Fibroblast of lung (primary cell): ENCODE data around the gene COL26A1. TPM values are rescaled to one million over a fixed set of nuclear protein-coding genes. Genes with fewer than 3 reads are reported as not detected.
"Not testable (repeated sequence)": the region's sequence is repeated elsewhere in the genome, so short reads cannot be mapped to it uniquely, and the experiment has no call there.

ENCODE experiments used
- DNase-seq, 2 donors: peaks; one replicate each; pipeline versions ENCODE4 v3.0.0 to v3.0.0-alpha.2; 2010; ENCODE audit warnings: low read depth in 2 of 2
- H2AFZ ChIP-seq: 2 replicates; pipeline ENCODE4 v1.5.1; 2012; ENCODE audit warnings: low read length, control low read depth, inconsistent platforms
- H3K27ac ChIP-seq: 2 replicates; pipeline ENCODE4 v1.5.1; 2011; ENCODE audit warnings: low read length, control low read depth; ENCODE audit not compliant: insufficient read depth
- H3K27me3 ChIP-seq: 2 replicates; pipeline ENCODE4 v1.5.1; 2011; ENCODE audit warnings: mild to moderate bottlenecking, low read length; ENCODE audit not compliant: control insufficient read depth, insufficient read depth
- H3K36me3 ChIP-seq: 2 replicates; pipeline ENCODE4 v1.5.1; 2011; ENCODE audit warnings: low read length; ENCODE audit not compliant: control insufficient read depth, insufficient read depth
- H3K4me1 ChIP-seq: 2 replicates; pipeline ENCODE4 v1.5.1; 2011; ENCODE audit warnings: low read length; ENCODE audit not compliant: control insufficient read depth, insufficient read depth; ENCODE audit errors: extremely low read depth
- H3K4me2 ChIP-seq: 2 replicates; pipeline ENCODE4 v1.5.1; 2011; ENCODE audit warnings: low read length, control low read depth; ENCODE audit not compliant: insufficient read depth; ENCODE audit errors: extremely low read depth
- H3K4me3 ChIP-seq, 4 experiments: fragments of 200-600 bp in 1 of 4; sonication (generic) in 1 of 4; replicated peaks in 1 of 4; 2 replicates each; pipeline ENCODE4 v1.5.1; 2011 to 2016; ENCODE audit warnings: low read length in 4 of 4, low read depth in 3 of 4, mild to moderate bottlenecking in 3 of 4, control low read depth in 2 of 4, inconsistent platforms in 1 of 4, mixed read lengths in 1 of 4; ENCODE audit not compliant: insufficient read depth in 1 of 4; ENCODE audit errors: control extremely low read depth in 1 of 4
- H3K79me2 ChIP-seq: 2 replicates; pipeline ENCODE4 v1.5.1; 2012; ENCODE audit warnings: mild to moderate bottlenecking, low read length, inconsistent platforms; ENCODE audit not compliant: control insufficient read depth, insufficient read depth
- H3K9ac ChIP-seq: 2 replicates; pipeline ENCODE4 v1.5.1; 2011; ENCODE audit warnings: mild to moderate bottlenecking, low read length, control low read depth; ENCODE audit not compliant: insufficient read depth
- H3K9me3 ChIP-seq: 2 replicates; pipeline ENCODE4 v1.5.1; 2012; ENCODE audit warnings: low read depth, low read length; ENCODE audit not compliant: control insufficient read depth, insufficient read depth
- H4K20me1 ChIP-seq: 2 replicates; pipeline ENCODE4 v1.5.1; 2011; ENCODE audit warnings: low read length; ENCODE audit not compliant: control insufficient read depth, insufficient read depth; ENCODE audit errors: extremely low read depth
- EZH2 ChIP-seq: IDR thresholded peaks from 2 replicates; pipeline ENCODE4 v1.5.1; 2012; ENCODE audit warnings: low read length, control low read depth, mild to moderate bottlenecking; ENCODE audit errors: missing control alignments
- polyA plus RNA-seq, 2 donors: library from polyadenylated mRNA; depleted of rRNA in 1 of 2; stranded (reverse) in 1 of 2; unstranded in 1 of 2; fragments of >200 nt; gene quantifications; 2 replicates each; pipeline ENCODE4 v1.2.1, GENCODE V29; 2011 to 2012; ENCODE audit warnings: missing spikeins in 1 of 2
- total RNA-seq: library from RNA; depleted of rRNA; stranded (reverse); fragments of >200 nt; gene quantifications from 2 replicates; pipeline ENCODE4 v1.2.1, GENCODE V29; 2014
- TF ChIP-seq, protein P1 (sequence below), 2 donors: IDR thresholded peaks in 1 of 2; conservative IDR thresholded peaks in 1 of 2; 1 replicate in 1 of 2; 2 replicates in 1 of 2; pipeline ENCODE4 v1.5.1; 2011 to 2012; ENCODE audit warnings: low read length in 2 of 2, control low read depth in 1 of 2, inconsistent platforms in 1 of 2, low read depth in 1 of 2, mild to moderate bottlenecking in 1 of 2

The COL26A1 gene
- total and polyA plus RNA-seq, 2 donors (not counting 1 experiment from before 2014, with no cell fraction given) = 0.06 TPM; not detected in 1

DNA sequence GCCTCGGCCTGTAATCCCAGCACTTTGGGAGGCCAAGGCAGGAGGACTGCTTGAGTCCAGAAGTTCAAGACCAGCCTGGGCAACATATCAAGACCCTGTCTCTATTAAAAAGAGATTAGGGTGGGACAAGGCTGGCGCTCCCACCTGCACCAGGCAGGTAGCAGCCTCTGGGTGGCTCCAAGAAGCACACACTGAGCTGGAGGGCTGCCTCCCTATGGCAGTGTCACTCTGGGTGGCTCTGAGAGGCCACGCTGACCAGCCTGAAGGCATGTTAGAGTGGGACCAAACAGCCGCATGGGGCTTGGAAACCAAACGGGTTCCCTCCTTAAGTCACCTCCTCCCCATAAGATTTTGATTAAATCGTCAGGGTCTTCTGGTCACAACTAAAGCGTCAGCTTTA is 19.8 kb upstream of the COL26A1 start:
- H2AFZ ChIP-seq = no peak overlapping the region
- no peak overlapping the region for H3K9ac ChIP-seq
- TF ChIP-seq, protein P1, sequence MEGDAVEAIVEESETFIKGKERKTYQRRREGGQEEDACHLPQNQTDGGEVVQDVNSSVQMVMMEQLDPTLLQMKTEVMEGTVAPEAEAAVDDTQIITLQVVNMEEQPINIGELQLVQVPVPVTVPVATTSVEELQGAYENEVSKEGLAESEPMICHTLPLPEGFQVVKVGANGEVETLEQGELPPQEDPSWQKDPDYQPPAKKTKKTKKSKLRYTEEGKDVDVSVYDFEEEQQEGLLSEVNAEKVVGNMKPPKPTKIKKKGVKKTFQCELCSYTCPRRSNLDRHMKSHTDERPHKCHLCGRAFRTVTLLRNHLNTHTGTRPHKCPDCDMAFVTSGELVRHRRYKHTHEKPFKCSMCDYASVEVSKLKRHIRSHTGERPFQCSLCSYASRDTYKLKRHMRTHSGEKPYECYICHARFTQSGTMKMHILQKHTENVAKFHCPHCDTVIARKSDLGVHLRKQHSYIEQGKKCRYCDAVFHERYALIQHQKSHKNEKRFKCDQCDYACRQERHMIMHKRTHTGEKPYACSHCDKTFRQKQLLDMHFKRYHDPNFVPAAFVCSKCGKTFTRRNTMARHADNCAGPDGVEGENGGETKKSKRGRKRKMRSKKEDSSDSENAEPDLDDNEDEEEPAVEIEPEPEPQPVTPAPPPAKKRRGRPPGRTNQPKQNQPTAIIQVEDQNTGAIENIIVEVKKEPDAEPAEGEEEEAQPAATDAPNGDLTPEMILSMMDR (conservative IDR thresholded peaks at IDR 0.05 in 1 of 2, IDR thresholded peaks at IDR 0.05 in 1 of 2; ENCODE audit: low read depth in 1 of 2, low read length in 2 of 2) = no peak
- TF ChIP-seq EZH2 = no peak
- no peak overlapping the region for H3K27ac ChIP-seq
- no peaks in the 10 kb centered on the region for H3K4me1 ChIP-seq
- H3K4me3 ChIP-seq = no peak overlapping the region
- DNase-seq = no peak
- H4K20me1 ChIP-seq = no peaks in the 10 kb centered on the region
- H3K4me2 ChIP-seq = no peak overlapping the region
- H3K79me2 ChIP-seq = no peaks in the 10 kb centered on the region
- no peaks in the 10 kb centered on the region for H3K9me3 ChIP-seq
- H3K27me3 ChIP-seq = no peaks in the 10 kb centered on the region
- no peaks in the 10 kb centered on the region for H3K36me3 ChIP-seq

DNA sequence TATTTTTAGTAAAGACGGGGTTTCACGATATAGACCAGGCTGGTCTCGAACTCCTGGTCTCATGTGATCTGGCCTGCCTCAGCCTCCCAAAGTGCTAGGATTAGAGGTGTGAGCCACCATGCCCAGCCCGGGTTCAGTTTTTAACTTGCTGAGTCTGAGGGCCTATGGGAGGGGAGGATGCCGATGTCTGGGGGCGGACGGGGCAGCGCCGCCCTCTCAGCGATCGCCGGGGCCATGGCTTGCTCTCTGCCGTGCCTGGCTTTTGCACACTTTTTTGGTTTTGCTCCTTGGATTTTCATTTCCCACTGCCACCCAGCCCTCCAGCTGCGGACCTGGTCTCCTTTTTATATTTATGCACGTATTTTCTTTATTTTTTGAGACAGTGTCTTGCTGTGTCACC is 15.2 kb upstream of the COL26A1 start:
- Histone ChIP-seq H3K27me3 (no peaks in the 10 kb centered on the region), H3K4me1 (no peaks in the 10 kb centered on the region), H3K4me2 (no peak overlapping the region), H3K36me3 (no peaks in the 10 kb centered on the region), H3K27ac (no peak overlapping the region), H4K20me1 (no peaks in the 10 kb centered on the region), H3K9me3 (no peaks in the 10 kb centered on the region), H3K9ac (no peak overlapping the region), H3K4me3 (no peak overlapping the region), H3K79me2 (no peaks in the 10 kb centered on the region), H2AFZ (no peak overlapping the region)
- DNase-seq = no peak
- TF ChIP-seq, protein P1 (conservative IDR thresholded peaks at IDR 0.05 in 1 of 2, IDR thresholded peaks at IDR 0.05 in 1 of 2; ENCODE audit: low read depth in 1 of 2, low read length in 2 of 2) = no peak
- no peak for TF ChIP-seq EZH2

DNA sequence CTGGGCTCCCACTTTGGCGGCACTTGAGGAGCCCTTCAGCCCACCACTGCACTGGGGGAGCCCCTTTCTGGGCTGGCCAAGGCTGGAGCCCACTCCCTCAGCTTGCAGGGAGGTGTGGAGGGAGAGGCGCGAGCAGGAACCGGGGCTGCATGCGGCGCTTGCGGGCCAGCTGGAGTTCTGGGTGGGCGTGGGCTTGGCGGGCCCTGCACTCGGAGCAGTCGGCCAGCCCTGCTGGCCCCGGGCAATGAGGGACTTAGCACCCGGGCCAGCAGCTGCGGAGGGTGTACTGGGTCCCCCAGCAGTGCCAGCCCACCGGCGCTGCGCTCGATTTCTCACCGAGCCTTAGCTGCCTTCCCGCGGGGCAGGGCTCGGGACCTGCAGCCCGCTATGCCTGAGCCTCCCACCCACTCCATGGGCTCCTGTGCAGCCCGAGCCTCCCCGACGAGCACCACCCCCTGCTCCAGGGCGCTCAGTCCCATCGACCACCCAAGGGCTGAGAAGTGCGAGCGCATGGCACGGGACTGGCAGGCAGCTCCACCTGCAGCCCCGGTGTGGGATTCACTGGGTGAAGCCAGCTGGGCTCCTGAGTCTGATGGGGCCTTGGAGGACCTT is 14.1 kb upstream of the COL26A1 start:
- H3K27ac ChIP-seq, DNase-seq, H3K4me2 ChIP-seq, H3K4me1 ChIP-seq, H2AFZ ChIP-seq, H3K9ac ChIP-seq, H3K4me3 ChIP-seq, H3K36me3 ChIP-seq, H3K27me3 ChIP-seq, H3K79me2 ChIP-seq, H4K20me1 ChIP-seq, H3K9me3 ChIP-seq: not testable (repeated sequence)

DNA sequence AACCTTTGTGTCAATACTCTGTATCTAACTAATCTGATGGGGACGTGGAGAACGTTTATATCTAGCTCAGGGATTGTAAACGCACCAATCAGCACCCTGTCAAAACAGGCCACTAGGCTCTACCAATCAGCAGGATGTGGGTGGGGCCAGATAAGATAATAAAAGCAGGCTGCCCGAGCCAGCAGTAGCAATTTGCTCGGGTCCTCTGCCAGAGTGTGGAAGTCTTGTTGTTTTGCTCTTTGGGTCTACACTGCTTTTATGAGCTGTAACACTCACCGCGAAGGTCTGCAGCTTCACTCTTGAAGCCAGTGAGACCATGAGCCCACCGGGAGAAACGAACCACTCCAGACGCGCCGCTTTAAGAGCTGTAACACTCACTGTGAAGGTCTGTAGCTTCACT is 13.4 kb upstream of the COL26A1 start:
- H3K4me1 ChIP-seq, H4K20me1 ChIP-seq, H3K36me3 ChIP-seq, H3K9ac ChIP-seq, H2AFZ ChIP-seq, H3K4me3 ChIP-seq, DNase-seq, H3K27me3 ChIP-seq, H3K27ac ChIP-seq, H3K4me2 ChIP-seq, H3K9me3 ChIP-seq, H3K79me2 ChIP-seq: not testable (repeated sequence)
